D721Med (cell line): ENCODE data around the gene STK4.
"Not testable (repeated sequence)": the region's sequence is repeated elsewhere in the genome, so short reads cannot be mapped to it uniquely, and the experiment has no call there.

Experiments used
- DNase-seq: peaks from one replicate; pipeline ENCODE4 v3.0.0; 2011; ENCODE audit warnings: low spot score; ENCODE audit not compliant: insufficient read length
- FAIRE-seq: peaks from 2 replicates; lab custom pipeline; 2011; peaks lifted over from hg19 to GRCh38; lab: Jason Lieb, UNC
- TF ChIP-seq, protein P1 (sequence below): IDR thresholded peaks from 2 replicates; pipeline ENCODE4 v1.5.1; 2012; ENCODE audit warnings: mild to moderate bottlenecking, control low read depth; ENCODE audit not compliant: insufficient read depth; ENCODE audit errors: missing control alignments

STK4 gene

DNA sequence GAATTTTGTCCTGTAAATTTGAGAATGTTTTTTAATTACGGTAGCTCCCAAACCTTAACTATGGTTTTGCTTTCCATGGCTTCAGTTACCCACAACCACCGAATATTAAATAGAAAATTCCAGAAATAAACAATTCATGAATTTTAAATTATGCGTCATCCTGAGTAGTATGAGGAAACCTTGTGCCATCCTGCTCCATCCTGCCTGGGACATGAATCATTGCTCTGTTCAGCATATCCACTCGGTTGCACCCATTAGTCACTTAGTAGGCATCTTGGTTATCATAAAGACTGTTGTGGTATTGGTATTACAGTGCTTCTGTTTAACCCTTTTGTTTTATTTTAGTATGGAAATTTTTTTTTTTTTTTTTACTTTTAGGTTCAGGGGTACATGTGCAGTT is 94.9 kb downstream of the STK4 start:
- no peak for DNase-seq
- FAIRE-seq = no peak
- TF ChIP-seq, protein P1, sequence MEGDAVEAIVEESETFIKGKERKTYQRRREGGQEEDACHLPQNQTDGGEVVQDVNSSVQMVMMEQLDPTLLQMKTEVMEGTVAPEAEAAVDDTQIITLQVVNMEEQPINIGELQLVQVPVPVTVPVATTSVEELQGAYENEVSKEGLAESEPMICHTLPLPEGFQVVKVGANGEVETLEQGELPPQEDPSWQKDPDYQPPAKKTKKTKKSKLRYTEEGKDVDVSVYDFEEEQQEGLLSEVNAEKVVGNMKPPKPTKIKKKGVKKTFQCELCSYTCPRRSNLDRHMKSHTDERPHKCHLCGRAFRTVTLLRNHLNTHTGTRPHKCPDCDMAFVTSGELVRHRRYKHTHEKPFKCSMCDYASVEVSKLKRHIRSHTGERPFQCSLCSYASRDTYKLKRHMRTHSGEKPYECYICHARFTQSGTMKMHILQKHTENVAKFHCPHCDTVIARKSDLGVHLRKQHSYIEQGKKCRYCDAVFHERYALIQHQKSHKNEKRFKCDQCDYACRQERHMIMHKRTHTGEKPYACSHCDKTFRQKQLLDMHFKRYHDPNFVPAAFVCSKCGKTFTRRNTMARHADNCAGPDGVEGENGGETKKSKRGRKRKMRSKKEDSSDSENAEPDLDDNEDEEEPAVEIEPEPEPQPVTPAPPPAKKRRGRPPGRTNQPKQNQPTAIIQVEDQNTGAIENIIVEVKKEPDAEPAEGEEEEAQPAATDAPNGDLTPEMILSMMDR = no peak

GRCh38 chr20:45063107-45063506 is 96.8 kb downstream of the STK4 start:
- DNase-seq = not testable (repeated sequence)

GRCh38 chr20:45064812-45065211 is 98.5 kb downstream of the STK4 start:
- TF ChIP-seq, protein P1 = no peak
- DNase-seq (no peak), FAIRE-seq (no peak)

More at GRCh38 chr20:45063107-45063506, 96.8 kb downstream of the STK4 start:
- not testable (repeated sequence) for FAIRE-seq

GRCh38 chr20:45066372-45066771 is 100.1 kb downstream of the STK4 start:
- no peak for FAIRE-seq
- TF ChIP-seq, protein P1 = no peak
- DNase-seq = no peak

GRCh38 chr20:45067087-45067486 is 100.8 kb downstream of the STK4 start:
- TF ChIP-seq, protein P1 = no peak
- DNase-seq (no peak), FAIRE-seq (no peak)

DNA sequence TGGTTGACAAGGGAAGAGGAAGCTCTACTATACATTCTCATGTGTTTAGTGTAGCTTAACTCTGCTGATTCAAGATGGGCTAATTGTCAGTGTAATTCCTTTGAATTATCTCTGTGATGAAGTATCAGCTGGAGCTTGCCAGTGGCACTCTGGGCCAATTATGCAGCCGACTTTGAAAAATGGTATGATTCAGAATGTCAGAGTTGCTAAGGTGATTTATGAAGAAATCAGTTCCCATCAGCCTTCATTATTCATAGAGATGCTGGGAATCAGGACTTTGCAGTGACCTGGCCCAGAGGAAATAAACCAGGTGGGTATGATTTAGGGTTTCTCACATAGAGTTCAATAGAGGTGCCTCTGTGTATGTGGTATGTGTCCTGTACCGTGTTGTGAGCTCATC is 101.2 kb downstream of the STK4 start:
- no peak for DNase-seq
- TF ChIP-seq, protein P1 = no peak
- no peak for FAIRE-seq

DNA sequence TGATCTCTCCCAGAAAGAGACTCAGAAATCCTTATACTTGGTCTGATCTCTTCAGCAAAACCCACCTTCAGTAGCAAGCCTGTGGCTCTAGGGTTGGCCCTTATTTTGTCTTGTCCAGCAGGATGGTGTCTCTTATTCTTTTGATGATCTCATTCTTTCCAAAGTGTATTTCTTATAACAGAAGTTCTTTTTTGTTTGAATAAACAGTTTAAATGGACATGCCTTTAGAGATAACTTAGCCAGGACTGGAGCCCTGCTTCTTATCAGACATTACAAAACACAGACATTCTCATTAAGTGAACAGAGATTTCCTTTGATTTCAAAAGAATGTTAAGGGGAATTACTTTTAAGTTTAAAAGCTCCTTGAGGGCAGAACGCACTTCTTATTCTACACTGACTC is 102.9 kb downstream of the STK4 start:
- no peak for FAIRE-seq
- no peak for DNase-seq
- TF ChIP-seq, protein P1 = no peak
